Astrocyte (in vitro differentiated cells and primary cell): Measurements from ENCODE around the gene NRARP.

Experiments
- EZH2 ChIP-seq: IDR thresholded peaks from 2 replicates; pipeline ENCODE4 v1.6.1; 2012; ENCODE audit warnings: mild to moderate bottlenecking, low read length, inconsistent platforms; ENCODE audit not compliant: insufficient read depth
- TF ChIP-seq, protein P1 (sequence below): IDR thresholded peaks from 2 replicates; pipeline ENCODE4 v1.5.1; 2011; ENCODE audit warnings: low read depth, mild to moderate bottlenecking, inconsistent platforms, low read length, moderate library complexity; ENCODE audit not compliant: insufficient read depth

DNA sequence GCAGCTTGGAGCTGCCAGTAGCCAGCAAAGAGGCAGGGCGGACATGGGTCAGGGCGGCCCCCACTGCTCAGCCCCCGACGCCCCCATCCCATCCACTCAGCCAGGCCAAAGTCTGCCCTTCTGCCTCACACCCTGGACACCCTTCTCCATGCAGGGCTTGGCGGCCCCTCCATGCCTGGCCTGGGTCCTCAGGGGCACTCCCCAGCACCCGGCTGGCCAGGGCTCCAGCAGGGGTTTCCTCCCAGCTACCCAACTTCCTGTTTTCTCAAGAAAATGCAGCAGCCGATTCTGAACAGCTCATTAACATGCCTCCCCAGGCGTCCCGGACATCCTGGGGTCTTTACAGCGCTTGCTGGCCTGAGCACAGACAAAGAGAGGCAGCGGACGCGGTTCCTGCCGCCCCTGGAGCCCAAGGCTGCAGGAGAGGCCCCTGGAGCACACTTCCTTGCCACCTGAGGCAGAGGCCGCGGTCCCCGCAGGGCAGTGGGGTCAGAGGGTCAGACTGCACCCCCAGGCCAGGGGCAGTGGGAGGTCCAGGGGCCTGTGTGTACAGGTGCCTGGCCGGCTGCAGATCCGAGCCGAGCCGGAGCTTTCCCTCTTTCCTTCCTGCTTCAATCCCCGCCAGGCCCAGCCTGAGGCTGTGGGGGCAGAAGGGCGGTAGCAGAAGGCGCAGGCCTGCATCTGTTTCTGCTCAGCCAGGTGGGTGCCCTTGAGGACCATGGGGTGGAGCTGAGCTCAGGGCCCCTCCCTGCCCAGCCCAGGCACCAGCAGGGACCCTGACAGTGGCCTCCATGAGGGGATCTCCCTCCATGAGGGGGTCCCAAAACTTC, 18.7 kb upstream of the NRARP start:
- TF ChIP-seq, protein P1, sequence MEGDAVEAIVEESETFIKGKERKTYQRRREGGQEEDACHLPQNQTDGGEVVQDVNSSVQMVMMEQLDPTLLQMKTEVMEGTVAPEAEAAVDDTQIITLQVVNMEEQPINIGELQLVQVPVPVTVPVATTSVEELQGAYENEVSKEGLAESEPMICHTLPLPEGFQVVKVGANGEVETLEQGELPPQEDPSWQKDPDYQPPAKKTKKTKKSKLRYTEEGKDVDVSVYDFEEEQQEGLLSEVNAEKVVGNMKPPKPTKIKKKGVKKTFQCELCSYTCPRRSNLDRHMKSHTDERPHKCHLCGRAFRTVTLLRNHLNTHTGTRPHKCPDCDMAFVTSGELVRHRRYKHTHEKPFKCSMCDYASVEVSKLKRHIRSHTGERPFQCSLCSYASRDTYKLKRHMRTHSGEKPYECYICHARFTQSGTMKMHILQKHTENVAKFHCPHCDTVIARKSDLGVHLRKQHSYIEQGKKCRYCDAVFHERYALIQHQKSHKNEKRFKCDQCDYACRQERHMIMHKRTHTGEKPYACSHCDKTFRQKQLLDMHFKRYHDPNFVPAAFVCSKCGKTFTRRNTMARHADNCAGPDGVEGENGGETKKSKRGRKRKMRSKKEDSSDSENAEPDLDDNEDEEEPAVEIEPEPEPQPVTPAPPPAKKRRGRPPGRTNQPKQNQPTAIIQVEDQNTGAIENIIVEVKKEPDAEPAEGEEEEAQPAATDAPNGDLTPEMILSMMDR, result no peak
- TF ChIP-seq EZH2, result no peak
